ENCODE results near the gene MAGEB3. TPM values are rescaled to one million over a fixed set of nuclear protein-coding genes. Genes with fewer than 3 reads are reported as not detected.
A peak's percentile ranks its signal among the peaks of the same experiment; 100 is the strongest.

The MAGEB3 gene
- total and polyA plus RNA-seq, 2 of the 13 experiments (the other 11 are each of a cell fraction or from before 2014, with no cell fraction given): not detected

DNA sequence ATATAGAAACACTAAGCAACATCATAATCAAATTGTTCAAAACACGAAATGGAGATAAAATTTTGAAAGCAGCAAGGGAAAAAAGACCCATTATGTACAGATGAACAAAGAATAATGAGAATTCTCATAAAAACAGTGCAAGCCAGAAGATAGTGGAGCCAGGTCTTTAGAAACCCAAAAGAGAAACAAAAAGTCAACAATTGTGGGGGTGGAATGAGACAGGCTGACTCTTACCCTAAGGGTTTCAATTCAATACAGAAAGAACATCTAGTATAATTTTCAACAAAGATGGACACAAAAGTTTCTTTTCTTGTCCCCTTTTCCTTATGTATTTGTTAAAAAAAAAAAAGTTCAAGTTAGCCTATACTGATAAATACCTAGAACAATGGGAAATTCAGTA is 49.1 kb upstream of the MAGEB3 start:
- H3K9me3 ChIP-seq (ENCODE audit: low read length): no peaks in the 10 kb centered on the region
- H3K4me1 ChIP-seq (ENCODE audit: insufficient read depth, low read length): no peaks in the 10 kb centered on the region
- H2AFZ ChIP-seq (ENCODE audit: low read length): no peak overlapping the region
- no peaks in the 10 kb centered on the region for H4K20me1 ChIP-seq (ENCODE audit: insufficient read depth, low read length)
- TF ChIP-seq ZNF616 (CRISPR knock-in tag; IDR thresholded peaks at IDR 0.05; ENCODE audit: low read depth) (no peak), HES4 (CRISPR knock-in tag; IDR thresholded peaks at IDR 0.05; ENCODE audit: borderline replicate concordance) (no peak), ZNF589 (CRISPR knock-in tag; conservative IDR thresholded peaks at IDR 0.05) (no peak)
- ATAC-seq (no peak), FAIRE-seq (no peak), DNase-seq (ENCODE audit: low spot score) (no peak)
- WGBS (ENCODE audit: low lambda C conversion rate): 0% methylated on average over 1 of the region's 1 CpG
- intact Hi-C loops (cut with micrococcal nuclease; ENCODE audit: unreplicated experiment): no loop called here
- in situ Hi-C loops (cut with HindIII; ENCODE audit: extremely low pct_ligation_motif_present, low pct_unique_long_range_greater_than_20kb): no loop called here
- no peaks in the 10 kb centered on the region for H3K27me3 ChIP-seq (ENCODE audit: control insufficient read depth in 1 of 2, insufficient read depth in 2 of 2, low read length in 2 of 2)
- H3K4me3 ChIP-seq (replicated peaks in 1 of 3; ENCODE audit: insufficient read depth in 1 of 3, low read depth in 2 of 3, low read length in 3 of 3): no peak overlapping the region
- no peaks in the 10 kb centered on the region for H3K79me2 ChIP-seq (ENCODE audit: insufficient read depth, low read length)
- no peak overlapping the region for H3K27ac ChIP-seq (ENCODE audit: extremely low read length, insufficient read depth, low read length)
- CTCF ChIA-PET (ENCODE audit: low intra/inter-chr PET ratio, low total read pairs): no interaction called here
- no peak overlapping the region for H3K9ac ChIP-seq (ENCODE audit: insufficient read depth, low read depth, low read length)
- BruUV-seq (replicated peaks): no TSS peak
- H3K4me2 ChIP-seq (ENCODE audit: low read depth, low read length): no peak overlapping the region
- POLR2A ChIA-PET: no interaction called here
- H3K36me3 ChIP-seq (replicated peaks in 1 of 2; ENCODE audit: control insufficient read depth in 1 of 2, insufficient read depth in 2 of 2, low read length in 2 of 2): no peaks in the 10 kb centered on the region

GRCh38 chrX:30183554-30183953 is 46.9 kb upstream of the MAGEB3 start:
- Histone ChIP-seq H4K20me1 (ENCODE audit: insufficient read depth, low read length) (no peaks in the 10 kb centered on the region), H3K36me3 (replicated peaks in 1 of 2; ENCODE audit: control insufficient read depth in 1 of 2, insufficient read depth in 2 of 2, low read length in 2 of 2) (no peaks in the 10 kb centered on the region), H3K27ac (ENCODE audit: extremely low read length, insufficient read depth, low read length) (no peak overlapping the region), H3K9ac (ENCODE audit: insufficient read depth, low read depth, low read length) (no peak overlapping the region), H3K4me1 (ENCODE audit: insufficient read depth, low read length) (no peaks in the 10 kb centered on the region), H3K27me3 (ENCODE audit: control insufficient read depth in 1 of 2, insufficient read depth in 2 of 2, low read length in 2 of 2) (no peaks in the 10 kb centered on the region), H3K4me3 (replicated peaks in 1 of 3; ENCODE audit: insufficient read depth in 1 of 3, low read depth in 2 of 3, low read length in 3 of 3) (no peak overlapping the region), H3K9me3 (ENCODE audit: low read length) (no peaks in the 10 kb centered on the region), H3K4me2 (ENCODE audit: low read depth, low read length) (no peak overlapping the region), H3K79me2 (ENCODE audit: insufficient read depth, low read length) (no peaks in the 10 kb centered on the region), H2AFZ (ENCODE audit: low read length) (no peak overlapping the region)
- ChIA-PET CTCF (ENCODE audit: low intra/inter-chr PET ratio, low total read pairs) (no interaction called here), POLR2A (no interaction called here)
- in situ Hi-C loops (cut with HindIII; ENCODE audit: extremely low pct_ligation_motif_present, low pct_unique_long_range_greater_than_20kb) (no loop called here), intact Hi-C loops (cut with micrococcal nuclease; ENCODE audit: unreplicated experiment) (no loop called here)
- 20% methylated on average over 3 of the region's 3 CpGs for WGBS (ENCODE audit: low lambda C conversion rate)
- ATAC-seq (no peak), DNase-seq (ENCODE audit: low spot score) (no peak), FAIRE-seq (no peak)
- TF ChIP-seq HOXD1 (CRISPR knock-in tag; IDR thresholded peaks at IDR 0.05) (no peak), ATF7 (IDR thresholded peaks at IDR 0.05) (peak; percentile 62), ATF7 (CRISPR knock-in tag; IDR thresholded peaks at IDR 0.05) (no peak)
- BruUV-seq (replicated peaks): no TSS peak
